Middle frontal gyrus (tissue), 1 donor: ENCODE data around the gene S100A11.
"Not testable (repeated sequence)": the region's sequence is repeated elsewhere in the genome, so short reads cannot be mapped to it uniquely, and the experiment has no call there.

ENCODE experiments used
- DNase-seq: peaks from one replicate; pipeline ENCODE4 v3.0.0-alpha.2; 2015; ENCODE audit warnings: low spot score; ENCODE audit errors: extremely low spot score

The S100A11 gene

DNA sequence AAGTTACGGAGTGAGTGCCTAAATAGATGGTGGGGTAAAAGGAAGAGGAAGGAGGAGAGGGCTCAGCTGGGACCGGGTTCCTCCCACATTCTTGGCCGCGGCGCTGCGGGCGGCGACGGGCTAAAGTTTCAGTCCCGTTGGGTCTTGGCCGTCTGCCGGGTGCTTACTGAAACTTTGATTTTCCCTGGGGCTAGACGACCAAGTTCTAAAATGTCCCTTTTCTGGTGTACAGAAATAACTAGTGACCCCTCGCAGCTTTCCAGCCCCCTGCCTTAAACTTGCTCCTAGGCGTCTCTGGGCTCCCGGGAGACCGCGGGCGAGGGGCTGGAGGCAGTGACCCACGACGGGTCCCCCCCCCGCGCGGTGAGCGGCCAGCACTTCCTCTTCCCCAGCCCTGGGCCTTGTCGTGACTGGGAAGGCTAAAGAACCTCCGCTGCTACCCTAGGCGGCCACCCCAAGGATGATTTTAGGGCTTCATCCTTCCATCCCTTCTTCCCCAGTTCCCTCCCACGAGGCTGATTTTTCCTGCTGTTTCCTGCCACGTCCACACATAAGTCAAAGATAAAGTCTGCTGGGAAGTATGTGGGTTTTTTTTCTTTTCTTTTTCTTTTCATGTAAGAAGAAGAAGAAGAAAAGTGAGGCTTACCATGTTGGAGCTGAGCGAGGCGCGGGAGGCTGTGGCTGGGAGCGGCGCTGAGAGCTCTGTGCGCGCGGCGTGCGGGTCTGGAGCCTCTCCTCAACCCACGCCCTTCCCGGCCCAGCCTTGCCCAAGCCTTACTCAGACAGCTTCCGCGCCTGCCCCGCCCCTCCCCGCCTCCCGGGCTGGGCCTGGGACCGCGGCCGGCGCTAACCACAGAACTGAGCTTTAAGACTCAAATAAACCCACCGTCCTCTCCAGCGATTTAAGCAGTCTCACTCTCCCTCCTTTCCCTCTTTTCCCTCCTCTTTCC, at the start of gene S100A11:
Gene S100A11 (minus strand): TSS at position 738 of the 950 bp plus-strand sequence. CDS start 89 bp downstream, at position 649.
- DNase-seq: no peak

DNA sequence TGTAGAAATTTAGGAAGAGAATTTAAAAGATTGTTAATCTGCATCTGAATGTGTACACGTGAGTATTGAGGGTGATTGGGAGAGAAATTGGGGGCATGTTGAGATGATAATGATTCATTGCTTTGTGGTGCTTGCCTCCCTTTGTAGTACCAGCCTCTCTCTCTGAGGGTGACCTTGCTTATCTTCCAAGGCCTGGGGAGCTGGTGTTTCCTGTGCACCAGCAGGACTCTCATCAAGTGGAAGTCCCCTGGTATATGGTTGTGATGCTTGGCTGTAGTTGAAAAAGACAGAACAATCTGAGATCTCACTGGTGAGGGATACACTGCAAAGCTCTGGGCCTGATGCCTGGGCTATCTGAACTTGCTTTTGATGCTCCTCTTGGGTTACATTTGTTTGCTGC, 48.0 kb upstream of the S100A11 start:
- DNase-seq: no peak

DNA sequence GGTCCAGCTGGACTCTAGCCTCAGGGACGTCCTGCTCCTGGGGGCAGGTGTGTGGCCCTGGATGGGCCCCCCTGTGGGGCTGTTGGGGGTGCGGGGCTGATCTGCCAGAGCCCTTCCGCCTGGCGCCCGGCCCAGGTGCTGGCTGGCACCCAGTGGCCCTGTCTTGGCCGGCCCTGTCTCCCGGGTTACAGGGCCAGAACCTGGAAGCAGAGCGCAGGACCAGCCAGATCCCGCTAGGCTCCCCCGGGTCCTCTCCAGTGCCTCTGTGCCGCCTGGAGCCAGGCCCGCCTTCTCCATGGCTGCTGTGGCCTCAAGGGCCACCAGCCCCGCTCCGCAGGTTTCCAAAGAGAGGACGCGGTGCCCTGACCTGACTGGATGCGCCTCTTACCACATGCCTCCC, 44.2 kb upstream of the S100A11 start:
- DNase-seq: not testable (repeated sequence)

DNA sequence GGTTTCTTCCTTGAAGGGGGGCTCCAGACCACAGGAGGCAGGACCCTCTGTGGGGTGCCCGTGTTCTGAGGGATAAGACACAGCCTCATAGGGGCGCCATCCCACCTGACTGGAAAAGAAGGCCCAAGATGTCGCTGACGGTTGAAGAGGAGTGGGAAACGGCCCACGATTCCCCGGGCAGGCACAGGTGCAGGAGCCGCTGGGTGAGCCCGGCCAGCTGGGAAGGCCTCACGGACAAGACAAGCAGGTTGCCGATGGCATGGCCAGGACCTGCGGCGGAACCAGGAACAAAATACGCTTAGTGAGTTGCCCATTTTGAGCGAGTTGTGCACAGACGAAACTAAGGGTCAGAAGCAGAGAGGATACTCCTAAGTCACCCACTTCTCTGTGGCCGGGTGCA, 43.7 kb upstream of the S100A11 start:
- not testable (repeated sequence) for DNase-seq

DNA sequence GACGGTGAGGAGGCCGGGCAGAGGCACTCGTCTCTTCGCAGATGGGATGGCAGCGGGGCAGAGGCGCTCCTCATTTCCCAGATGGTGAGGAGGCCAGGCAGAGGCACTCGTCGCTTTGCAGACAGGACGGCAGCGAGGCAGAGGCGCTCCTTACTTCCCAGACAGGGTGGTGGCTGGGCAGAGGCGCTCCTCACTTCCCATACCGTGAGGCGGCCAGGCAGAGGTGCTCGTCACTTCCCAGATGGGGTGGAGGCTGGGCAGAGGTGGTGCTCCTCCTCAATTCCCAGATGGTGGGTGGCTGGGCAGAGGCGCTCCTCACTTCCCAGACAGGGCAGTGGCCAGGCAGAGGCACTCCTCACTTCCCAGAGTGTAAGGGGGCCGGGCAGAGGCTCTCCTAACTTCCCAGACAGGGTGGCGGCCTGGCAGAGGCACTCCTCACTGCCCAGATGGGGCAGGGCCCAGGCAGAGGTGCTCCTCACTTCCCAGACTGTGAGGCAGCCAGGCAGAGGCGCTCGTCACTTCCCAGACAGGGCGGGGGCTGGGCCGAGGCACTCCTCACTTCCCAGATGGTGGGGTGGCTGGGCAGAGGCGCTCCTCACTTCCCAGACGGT, 42.1 kb upstream of the S100A11 start:
- no peak for DNase-seq

DNA sequence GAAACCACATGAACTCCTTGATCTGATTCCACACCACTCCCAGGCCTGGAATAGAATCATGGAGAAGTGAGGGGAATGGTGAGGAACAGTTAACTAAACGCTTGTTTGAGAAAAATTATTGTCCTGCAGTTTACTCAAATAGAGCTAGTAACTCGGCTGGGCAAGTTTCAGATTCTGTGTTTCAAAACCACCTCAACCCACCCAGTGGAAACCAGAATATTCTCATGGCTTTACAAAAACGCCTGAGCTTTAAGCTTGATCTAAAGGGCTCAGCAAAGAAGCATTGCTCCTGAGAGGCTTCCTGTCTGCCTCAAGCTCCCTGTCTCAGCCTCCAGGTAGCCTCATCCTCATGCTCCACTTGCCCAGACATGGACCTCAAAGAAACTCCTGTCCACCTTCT, 35.5 kb upstream of the S100A11 start:
- DNase-seq: no peak

DNA sequence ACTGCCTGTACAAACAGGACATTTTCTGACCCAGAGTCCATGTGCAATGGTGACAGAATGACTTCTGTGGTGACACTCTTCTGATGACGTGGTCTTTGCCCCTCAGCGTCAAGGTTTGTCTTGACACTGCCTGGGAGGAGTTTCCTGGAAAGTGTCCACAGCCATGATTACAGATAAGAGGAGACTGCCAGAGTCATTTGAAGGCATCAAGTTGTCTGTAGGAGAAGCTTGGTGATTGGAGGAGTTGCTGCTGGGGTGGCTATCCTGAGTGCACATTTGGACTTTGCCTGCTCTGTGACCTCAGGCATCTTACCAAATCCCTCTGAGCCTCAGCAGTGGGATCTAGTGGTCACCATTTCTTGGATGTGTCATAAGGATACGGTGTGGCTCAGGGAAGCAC, 34.3 kb upstream of the S100A11 start:
- no peak for DNase-seq

DNA sequence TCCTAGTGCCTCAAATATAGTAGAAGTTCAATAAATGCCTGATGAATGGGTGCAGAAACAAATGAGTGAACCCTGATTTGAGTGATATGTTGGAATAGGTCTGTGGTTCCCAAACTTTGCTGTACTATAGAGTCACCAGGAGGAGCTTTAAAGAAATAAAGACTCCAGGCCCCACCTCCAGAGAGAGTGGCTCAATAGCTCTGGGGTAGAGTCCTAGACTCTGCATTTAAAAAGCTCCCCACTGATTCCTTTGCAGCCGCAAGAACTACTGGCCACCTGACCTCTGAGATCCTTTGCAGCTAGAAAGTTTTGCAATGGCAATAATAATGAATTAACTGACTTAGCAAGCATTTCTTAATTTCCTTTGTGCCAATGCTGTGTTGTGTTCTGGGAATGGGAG, 31.1 kb upstream of the S100A11 start:
- no peak for DNase-seq

DNA sequence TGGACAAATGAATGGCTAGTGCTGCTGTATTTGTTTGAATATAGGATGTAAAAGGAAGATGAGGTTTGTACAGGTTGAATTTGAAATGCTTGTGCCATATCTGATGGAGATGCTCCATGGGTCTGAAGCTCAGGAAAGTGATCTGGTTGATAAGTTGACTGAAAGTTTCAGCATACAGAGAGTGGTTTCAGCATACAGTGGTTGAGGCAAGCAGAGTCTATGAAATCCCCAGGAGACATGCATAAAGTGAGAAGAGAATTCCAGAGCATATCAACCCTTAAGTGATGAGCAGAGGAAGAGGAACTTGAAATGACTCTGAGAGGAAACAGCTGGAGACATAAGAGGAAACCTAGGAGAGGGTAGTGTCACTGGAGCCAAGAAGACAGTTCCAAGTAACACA, 30.3 kb upstream of the S100A11 start:
- no peak for DNase-seq

DNA sequence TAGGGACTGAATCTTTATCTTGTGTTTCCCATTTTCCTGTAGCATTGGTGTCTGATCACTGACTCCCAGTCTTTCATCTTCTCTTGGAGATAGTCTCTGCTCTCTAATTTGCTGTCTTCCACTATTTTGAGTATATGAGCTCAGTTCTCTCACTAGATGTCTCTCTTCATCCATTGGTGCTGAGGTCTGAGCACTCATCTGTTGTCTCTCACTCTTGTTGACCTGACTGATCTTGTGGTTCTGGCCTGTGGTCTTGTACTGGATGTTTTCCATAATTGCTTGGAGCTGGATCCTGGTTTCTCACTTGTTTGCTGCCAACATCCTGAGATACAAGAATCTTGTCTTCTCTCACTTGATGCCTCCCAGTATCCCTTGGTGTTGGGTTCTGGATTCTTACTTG, 25.1 kb upstream of the S100A11 start:
- DNase-seq: no peak

DNA sequence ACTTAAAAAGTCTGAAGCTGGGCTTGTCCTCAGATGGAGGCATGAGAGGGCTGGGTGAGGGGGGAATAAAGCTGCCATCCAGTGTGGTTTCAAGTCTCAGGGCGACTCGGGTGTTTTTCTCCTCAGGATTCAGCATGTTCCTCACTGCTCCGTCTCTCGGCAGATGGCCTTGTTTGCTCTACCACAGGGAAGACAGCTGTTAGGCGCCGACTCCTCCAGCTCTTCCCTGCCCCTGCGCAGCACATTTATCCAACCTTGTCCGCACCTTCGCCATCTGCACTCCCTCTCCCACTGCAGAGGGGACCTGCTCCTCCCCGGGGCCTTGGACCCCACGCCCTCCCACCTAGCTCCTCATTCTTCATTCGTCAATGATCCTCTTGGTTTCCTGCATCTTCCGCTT, 16.6 kb upstream of the S100A11 start:
- no peak for DNase-seq

DNA sequence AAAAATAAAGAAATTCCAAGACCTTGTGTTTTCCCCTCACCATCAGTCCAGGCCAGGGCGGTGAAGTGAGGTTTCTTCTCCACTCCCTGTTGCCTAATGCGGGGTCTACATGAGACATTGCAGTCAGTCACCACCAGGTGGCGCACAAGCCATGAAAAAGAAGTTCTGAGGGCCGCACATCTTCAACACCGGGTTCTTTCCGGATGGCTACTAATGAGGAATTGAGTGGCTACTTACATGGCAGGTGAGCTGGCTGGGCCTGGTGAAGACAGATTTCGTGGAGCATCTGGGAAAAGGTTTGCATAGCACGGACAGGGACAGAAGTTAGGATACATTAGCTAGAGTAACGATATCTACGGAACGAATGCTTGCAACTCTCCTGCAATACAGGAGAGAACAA, 15.8 kb upstream of the S100A11 start:
- peak; percentile 33 for DNase-seq

DNA sequence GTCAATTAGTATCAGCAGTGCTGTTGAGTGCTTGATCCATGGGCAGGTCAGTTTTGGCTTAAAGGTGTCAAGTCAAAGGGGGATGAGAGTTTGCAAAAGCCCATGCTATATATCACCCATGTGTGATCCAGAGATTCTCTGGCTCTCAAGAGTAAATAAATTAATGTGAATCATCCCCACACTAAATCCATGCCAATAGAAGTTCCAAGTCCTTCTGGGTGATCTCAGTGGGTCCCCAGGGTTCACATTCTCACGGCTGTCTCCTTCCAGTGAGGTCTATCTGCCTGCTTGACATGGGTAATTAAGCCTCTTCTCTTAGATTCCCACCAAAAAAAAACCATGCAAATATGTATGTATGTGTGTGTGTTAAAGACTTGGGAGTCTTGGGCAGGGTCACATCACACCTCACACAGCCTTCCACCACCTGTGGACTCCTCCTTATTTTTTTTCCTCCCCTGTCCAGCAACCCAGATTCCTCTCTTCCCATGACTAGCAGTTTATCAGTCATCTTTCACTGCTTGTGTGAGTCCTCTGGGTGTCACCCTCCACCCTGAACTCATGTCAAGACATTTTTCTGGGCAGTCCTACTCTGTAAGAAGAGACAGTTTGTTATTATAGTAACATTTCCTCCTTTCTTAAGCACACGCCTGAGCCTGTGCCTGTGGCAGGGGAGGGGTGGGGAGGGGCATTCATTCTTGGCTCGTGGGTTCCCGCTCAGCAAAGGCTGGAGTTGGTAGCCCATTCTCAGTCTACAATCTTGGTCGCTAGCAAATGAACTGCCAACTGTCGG, 14.3 kb upstream of the S100A11 start:
- DNase-seq: no peak

DNA sequence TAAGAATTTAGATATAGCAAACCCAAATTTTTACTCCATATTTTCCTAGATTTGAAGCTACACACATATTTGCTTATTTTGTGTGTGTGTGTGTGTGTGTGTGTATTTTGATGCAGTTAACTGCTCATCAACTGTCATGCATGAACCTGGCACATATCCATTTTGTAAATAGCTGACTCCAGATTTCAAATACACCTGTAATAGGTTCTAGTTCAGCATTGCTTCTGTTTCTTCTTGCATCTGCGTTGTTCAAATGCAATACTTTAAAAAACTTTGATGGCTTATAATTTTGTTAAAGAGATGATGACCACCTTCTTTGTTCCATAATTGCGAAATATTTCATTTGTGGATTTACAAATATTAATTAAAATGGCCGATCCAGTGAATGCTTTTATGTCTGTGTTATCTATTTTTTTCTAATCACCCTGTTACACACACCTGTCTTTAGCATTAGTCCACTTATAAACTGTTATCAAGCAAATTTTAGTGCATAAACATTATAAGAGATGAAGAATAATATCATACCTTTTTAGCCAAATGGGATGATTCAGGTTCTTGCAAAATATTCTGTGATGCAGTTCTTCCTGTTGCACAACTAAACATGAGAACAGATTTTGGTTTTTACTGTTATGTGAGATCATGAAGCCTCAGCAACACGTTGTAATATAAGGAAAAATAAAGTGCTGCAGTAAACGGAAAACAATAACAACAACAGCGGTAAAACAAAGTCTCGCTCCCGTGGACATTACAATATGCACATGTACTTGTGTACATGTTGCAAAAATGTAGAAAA, 12.7 kb upstream of the S100A11 start:
- DNase-seq: no peak

DNA sequence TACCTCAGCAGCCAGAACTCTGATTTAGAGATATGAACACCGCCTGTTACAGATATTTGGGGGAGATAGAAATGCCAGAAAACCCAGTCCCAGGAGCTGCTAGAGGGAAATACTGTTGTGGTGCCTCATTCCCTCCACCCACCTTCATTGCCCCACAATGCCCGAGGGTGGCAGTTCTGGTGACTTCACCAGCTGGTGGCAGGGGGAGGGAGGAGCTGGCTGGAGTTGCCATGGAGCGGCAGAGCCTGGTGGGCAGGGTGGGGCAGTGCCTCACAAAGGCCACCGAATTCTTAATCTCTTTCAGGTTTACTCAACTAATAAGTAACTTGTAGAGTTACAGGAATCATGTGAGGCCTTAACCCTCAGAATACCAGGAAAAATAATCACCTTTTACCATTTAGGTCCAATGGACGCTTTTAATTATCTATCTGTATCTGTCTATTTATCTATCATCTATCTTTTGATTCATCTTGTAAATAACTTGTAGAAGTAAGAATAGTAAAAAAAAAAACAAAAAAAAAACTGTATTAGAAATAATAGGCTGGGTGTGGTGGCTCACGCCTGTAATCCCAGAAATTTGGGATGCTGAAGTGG, 11.7 kb upstream of the S100A11 start:
- no peak for DNase-seq

DNA sequence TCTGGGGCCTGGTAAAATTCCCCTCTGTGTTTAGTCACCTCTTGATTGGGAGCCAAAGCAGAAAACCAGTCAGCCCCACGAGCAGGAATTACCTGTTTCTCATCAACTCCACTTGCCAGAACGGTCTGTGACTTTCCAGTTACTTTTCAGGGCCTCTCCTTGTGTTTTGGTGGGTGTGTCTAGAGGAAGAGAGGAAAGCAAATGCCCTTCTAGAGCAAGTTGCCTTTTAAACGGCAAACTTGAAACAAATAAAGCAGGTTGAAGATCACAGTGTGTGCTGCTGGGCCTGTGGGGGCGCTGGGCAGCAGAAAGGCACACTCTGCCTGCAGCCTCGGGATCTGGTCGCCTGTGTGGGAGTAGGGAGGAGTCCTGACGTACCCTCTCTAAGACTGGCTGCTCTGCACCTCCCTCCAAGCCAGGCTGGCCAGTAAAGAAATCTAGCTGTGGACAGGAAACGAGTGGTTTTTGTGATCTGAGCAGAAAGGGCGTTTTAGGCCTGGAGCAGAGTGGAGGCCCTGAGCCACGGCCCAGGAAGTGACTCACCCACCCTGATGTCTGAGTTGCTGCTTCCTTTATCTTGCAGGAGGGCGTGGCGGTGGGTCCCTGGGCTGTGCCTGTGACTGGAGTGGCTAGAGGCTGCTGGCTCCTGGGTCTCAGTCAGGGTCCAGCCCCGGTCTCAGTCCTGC, 11.1 kb upstream of the S100A11 start:
- peak; percentile 8 for DNase-seq

DNA sequence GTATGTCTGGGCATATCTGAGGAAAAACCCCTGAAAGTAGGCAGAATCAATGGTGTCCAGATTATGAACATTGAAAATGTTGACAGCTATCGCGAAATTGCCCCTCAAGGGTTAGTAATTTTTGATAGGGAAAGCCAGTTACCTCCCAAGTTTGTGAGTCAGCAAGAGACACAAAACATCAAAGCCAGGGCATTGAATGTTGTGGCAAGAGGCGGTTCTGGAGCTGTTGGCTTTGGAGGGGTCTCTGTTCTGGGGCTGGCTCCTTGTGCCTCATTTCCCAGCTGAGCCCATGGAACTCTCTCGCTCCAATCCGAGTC, 10.6 kb upstream of the S100A11 start:
- no peak for DNase-seq

DNA sequence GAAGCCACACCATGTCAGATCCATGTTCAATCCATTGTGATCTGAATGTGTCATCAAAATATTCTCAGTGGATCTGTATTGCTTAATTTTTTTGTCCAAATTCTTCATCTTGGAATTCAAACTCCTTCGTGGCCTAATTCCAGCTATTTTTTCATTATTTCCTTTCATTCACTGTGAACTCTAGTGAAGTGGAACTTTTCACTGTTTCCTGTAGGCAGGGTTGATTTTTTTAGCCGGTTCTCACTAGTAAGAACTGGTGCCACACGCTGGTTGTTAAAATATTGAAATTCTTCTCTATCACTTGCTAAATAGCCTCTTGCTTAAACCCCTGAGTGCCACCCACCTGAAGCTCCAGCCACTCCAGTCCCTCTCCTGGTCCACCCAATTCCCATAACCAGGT, 7.6 kb upstream of the S100A11 start:
- no peak for DNase-seq

DNA sequence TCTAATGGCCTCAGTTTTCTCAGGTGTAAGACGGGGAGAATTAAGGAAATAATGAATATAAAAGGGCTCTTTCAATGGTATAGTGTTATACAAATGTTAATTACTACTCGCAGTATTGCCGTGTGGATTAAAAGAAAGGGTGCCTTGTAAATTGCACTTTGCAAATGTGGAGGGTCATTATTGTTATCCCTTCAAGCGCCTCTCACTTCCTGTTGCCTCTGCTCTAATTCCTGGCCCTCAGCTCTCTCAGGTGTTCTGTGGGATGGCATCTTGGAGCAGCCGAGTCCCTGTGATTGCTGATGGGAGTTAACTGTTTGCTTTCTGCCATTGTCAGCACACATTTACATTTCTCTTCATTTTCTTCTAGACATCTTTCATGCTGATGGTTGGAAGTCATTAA, 7.1 kb upstream of the S100A11 start:
- no peak for DNase-seq

DNA sequence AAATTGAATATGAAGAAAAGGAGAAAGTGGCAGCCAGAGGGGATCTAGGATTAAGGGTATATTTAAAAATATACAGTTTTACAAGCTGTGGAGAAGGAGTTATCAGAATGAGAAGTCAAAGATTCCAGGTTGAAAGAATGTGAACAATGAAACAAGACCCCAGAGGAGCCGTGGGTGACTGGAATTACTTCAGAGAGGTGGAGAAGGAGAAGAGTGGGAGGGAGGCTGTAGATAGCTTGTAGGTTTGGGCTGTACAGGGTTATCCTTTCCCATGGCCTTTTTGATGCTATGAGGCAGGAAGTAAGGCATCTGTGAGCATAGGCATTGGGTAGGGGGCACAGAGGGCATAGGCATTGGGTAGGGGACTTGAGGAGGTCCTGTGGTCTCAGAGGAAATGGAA, 5.2 kb upstream of the S100A11 start:
- no peak for DNase-seq
